ENCODE measurements around the gene GALNT14. TPM values are rescaled to one million over a fixed set of nuclear protein-coding genes. Genes with fewer than 3 reads are reported as not detected.

The GALNT14 gene
- total and polyA plus RNA-seq, 10 of the 15 experiments (the other 5 are each of a cell fraction or from before 2014, with no cell fraction given), result 3.7 to 17.8 (median 6.0) TPM

- no peak overlapping the region for H3K4me2 ChIP-seq (ENCODE audit: control insufficient read depth, insufficient read depth)
- RAD21 ChIA-PET (ENCODE audit: unreplicated experiment), result no interaction called here
- H3K4me1 ChIP-seq (ENCODE audit: control insufficient read depth, insufficient read depth, low read length), result no peaks in the 10 kb centered on the region; the same call in 1 of the 2 replicates
- BruUV-seq (replicated peaks), result no TSS peak
- no peak overlapping the region for H3K9ac ChIP-seq (ENCODE audit: control insufficient read depth, insufficient read depth, low read length)
- CTCF ChIA-PET, result no interaction called here
- ATAC-seq, result no peak
- 47% methylated on average over 7 of the region's 7 CpGs for WGBS (ENCODE audit: insufficient coverage, insufficient replicate concordance, low lambda C conversion rate, missing lambda C conversion rate)
- no peaks in the 10 kb centered on the region for H3K79me2 ChIP-seq (ENCODE audit: control insufficient read depth, insufficient read depth, low read length)
- in situ Hi-C loops (cut with MboI), result no loop called here
- intact Hi-C loops (cut with micrococcal nuclease; ENCODE audit: unreplicated experiment), result no loop called here
- no peak overlapping the region for H2AFZ ChIP-seq (ENCODE audit: control insufficient read depth, low read depth, low read length)
- TF ChIP-seq BACH1 (IDR thresholded peaks at IDR 0.05; ENCODE audit: borderline replicate concordance) (no peak), E2F8 (IDR thresholded peaks at IDR 0.05; ENCODE audit: low read depth, partially characterized antibody) (no peak), NFIC (IDR thresholded peaks at IDR 0.05; ENCODE audit: low read depth, low read length) (no peak), HDAC2 (IDR thresholded peaks at IDR 0.05) (no peak), MEF2A (IDR thresholded peaks at IDR 0.05; ENCODE audit: insufficient read depth, low read depth, low read length) (no peak)
- TF ChIP-seq, protein P1, sequence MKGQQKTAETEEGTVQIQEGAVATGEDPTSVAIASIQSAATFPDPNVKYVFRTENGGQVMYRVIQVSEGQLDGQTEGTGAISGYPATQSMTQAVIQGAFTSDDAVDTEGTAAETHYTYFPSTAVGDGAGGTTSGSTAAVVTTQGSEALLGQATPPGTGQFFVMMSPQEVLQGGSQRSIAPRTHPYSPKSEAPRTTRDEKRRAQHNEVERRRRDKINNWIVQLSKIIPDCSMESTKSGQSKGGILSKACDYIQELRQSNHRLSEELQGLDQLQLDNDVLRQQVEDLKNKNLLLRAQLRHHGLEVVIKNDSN (IDR thresholded peaks at IDR 0.05; ENCODE audit: borderline replicate concordance, extremely low read length, insufficient read depth, low read depth, low read length), result no peak
- FAIRE-seq, result no peak
- no peak overlapping the region for H3K4me3 ChIP-seq
- POLR2A ChIA-PET, result no interaction called here
- H4K20me1 ChIP-seq (ENCODE audit: control insufficient read depth, insufficient read depth), result no peaks in the 10 kb centered on the region
- H3K27me3 ChIP-seq (replicated peaks in 1 of 2; ENCODE audit: control insufficient read depth in 2 of 2, insufficient read depth in 2 of 2, low read length in 1 of 2), result no peaks in the 10 kb centered on the region
- no peak overlapping the region for H3K27ac ChIP-seq (ENCODE audit: control insufficient read depth, insufficient read depth)
- peaks cover 0 to under 1% of the 10 kb centered on the region in 2 experiments; a peak in 1 of 4 replicates for H3K36me3 ChIP-seq (ENCODE audit: control insufficient read depth in 2 of 2, insufficient read depth in 2 of 2, low read length in 1 of 2)
- no peak for DNase-seq (ENCODE audit: low read depth, low spot score)
- SMC1A ChIA-PET (ENCODE audit: uncharacterized antibody, unreplicated experiment), result no interaction called here
- H3K9me3 ChIP-seq (replicated peaks; ENCODE audit: control insufficient read depth, insufficient read depth, low read length), result no peaks in the 10 kb centered on the region
These were observed 204.2 kb downstream of the GALNT14 start for GRCh38 chr2:30934066-30934465.
